Endodermal cell (in vitro differentiated cells): ENCODE data around the gene NRAP. TPM values are rescaled to one million over a fixed set of nuclear protein-coding genes. Genes with fewer than 3 reads are reported as not detected.

ENCODE experiments used
- DNase-seq: peaks from one replicate; pipeline ENCODE4 v3.0.0-alpha.2; 2017
- H3K27ac ChIP-seq: 2 replicates; pipeline ENCODE4 v1.5.1; 2013; ENCODE audit warnings: mild to moderate bottlenecking, low read depth, low read length, moderate library complexity
- H3K27me3 ChIP-seq: 2 replicates; pipeline ENCODE4 v1.6.1; 2013; ENCODE audit warnings: mild to moderate bottlenecking, low read length, moderate library complexity; ENCODE audit not compliant: insufficient read depth, control insufficient read depth, poor library complexity, severe bottlenecking
- H3K36me3 ChIP-seq: 2 replicates; pipeline ENCODE4 v1.7.0; 2013; ENCODE audit warnings: mild to moderate bottlenecking, low read length, moderate library complexity; ENCODE audit not compliant: control insufficient read depth, insufficient read depth
- H3K4me1 ChIP-seq: one replicate; pipeline ENCODE4 v1.7.0; 2013; ENCODE audit warnings: low read length; ENCODE audit not compliant: control insufficient read depth, insufficient read depth
- H3K4me3 ChIP-seq: 2 replicates; pipeline ENCODE4 v1.5.1; 2013; ENCODE audit warnings: mild to moderate bottlenecking, low read length, moderate library complexity
- H3K9ac ChIP-seq: 2 replicates; pipeline ENCODE4 v1.6.1; 2013; ENCODE audit warnings: mild to moderate bottlenecking, low read length, moderate library complexity; ENCODE audit not compliant: poor library complexity, severe bottlenecking; ENCODE audit errors: extremely low read depth
- H3K9me3 ChIP-seq: 2 replicates; pipeline ENCODE4 v1.6.1; 2013; ENCODE audit warnings: mild to moderate bottlenecking, low read length, moderate library complexity; ENCODE audit not compliant: control insufficient read depth
- H3K27ac Mint-ChIP-seq: 2 replicates; pipeline ENCODE4 v1.8.0; 2020; ENCODE audit warnings: mixed read lengths
- H3K27me3 Mint-ChIP-seq: 2 replicates; pipeline ENCODE4 v1.8.0; 2021; ENCODE audit warnings: mild to moderate bottlenecking, mixed read lengths; ENCODE audit not compliant: insufficient read depth
- H3K36me3 Mint-ChIP-seq: 2 replicates; pipeline ENCODE4 v1.8.0; 2020; ENCODE audit warnings: low read depth, mixed read lengths
- H3K4me1 Mint-ChIP-seq: 2 replicates; pipeline ENCODE4 v1.8.0; 2020; ENCODE audit warnings: mixed read lengths
- H3K4me3 Mint-ChIP-seq: 2 replicates; pipeline ENCODE4 v1.8.0; 2020; ENCODE audit warnings: mild to moderate bottlenecking, moderate library complexity, mixed read lengths
- H3K9me3 Mint-ChIP-seq: 2 replicates; pipeline ENCODE4 v1.8.0; 2020; ENCODE audit warnings: mild to moderate bottlenecking, mixed read lengths
- WGBS, 2 experiments: methylation state at CpG; one replicate each; pipeline versions ENCODE4 v1.1.5 to v1.1.7; 2013; ENCODE audit warnings: missing lambda C conversion rate in 2 of 2, mixed read lengths in 1 of 2; ENCODE audit not compliant: insufficient coverage in 1 of 2, insufficient read length in 1 of 2; 5-methylcytosine and 5-hydroxymethylcytosine counted together
- total RNA-seq, 2 donors: library from RNA; stranded (reverse); fragmentation: NEBNext Ultra II Directional in 1 of 2; extraction: Animal tissue kit (Norgen Biotek cat#: 25700) in 1 of 2; gene quantifications; 2 replicates in 1 of 2; 3 replicates in 1 of 2; pipeline ENCODE4 v1.2.1, GENCODE V29; 2021
- TF ChIP-seq, protein P1 (sequence below): fragments of 200-600 bp; sonication (generic); conservative IDR thresholded peaks from 2 replicates; pipeline ENCODE4 v1.5.0; 2021; ENCODE audit warnings: antibody characterized with exemption, mild to moderate bottlenecking

Gene NRAP
- total RNA-seq, 2 donors from 2014 or later, result 0.09 to 0.11 TPM

DNA sequence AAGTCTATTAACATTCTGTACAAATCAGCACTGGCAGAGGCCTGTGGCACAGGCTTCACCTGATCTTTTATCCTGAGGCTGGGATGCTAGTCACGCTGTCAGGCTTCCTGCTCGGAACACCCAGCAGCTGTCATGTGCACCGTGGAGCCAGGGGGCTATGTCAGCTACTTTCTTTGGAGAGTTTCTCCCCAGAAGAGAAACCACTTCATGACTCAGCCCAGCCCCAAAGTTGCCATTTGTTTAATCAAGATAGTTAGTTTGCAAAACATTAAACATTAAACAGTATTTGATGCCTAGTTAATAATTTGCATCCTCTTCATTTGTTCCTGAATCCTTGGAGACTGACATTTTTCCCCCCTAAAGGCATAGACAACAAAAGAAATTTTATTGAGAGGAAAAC is 111.1 kb downstream of the NRAP start, which contains the start of gene HABP2:
Gene HABP2 (plus strand): TSS at position 353 of the 400 bp plus-strand sequence. CDS start 69 bp downstream, outside the sequence.
- Histone ChIP-seq H3K4me1 (peaks cover 27% of the 10 kb centered on the region), H3K9me3 (no peaks in the 10 kb centered on the region), H3K27me3 (no peaks in the 10 kb centered on the region), H3K36me3 (no peaks in the 10 kb centered on the region), H3K4me3 (no peak within 1 kb of the TSS), H3K27ac (no peak within 1 kb of the TSS), H3K9ac (no peak within 1 kb of the TSS)
- H3K4me1 Mint-ChIP-seq, result peaks cover 65% of the 10 kb centered on the region
- TF ChIP-seq, protein P1, sequence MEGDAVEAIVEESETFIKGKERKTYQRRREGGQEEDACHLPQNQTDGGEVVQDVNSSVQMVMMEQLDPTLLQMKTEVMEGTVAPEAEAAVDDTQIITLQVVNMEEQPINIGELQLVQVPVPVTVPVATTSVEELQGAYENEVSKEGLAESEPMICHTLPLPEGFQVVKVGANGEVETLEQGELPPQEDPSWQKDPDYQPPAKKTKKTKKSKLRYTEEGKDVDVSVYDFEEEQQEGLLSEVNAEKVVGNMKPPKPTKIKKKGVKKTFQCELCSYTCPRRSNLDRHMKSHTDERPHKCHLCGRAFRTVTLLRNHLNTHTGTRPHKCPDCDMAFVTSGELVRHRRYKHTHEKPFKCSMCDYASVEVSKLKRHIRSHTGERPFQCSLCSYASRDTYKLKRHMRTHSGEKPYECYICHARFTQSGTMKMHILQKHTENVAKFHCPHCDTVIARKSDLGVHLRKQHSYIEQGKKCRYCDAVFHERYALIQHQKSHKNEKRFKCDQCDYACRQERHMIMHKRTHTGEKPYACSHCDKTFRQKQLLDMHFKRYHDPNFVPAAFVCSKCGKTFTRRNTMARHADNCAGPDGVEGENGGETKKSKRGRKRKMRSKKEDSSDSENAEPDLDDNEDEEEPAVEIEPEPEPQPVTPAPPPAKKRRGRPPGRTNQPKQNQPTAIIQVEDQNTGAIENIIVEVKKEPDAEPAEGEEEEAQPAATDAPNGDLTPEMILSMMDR, result no peak
- peaks cover 46% of the 10 kb centered on the region for H3K27me3 Mint-ChIP-seq
- peak within 1 kb of the TSS; percentile 56 for H3K27ac Mint-ChIP-seq
- no peak within 1 kb of the TSS for H3K4me3 Mint-ChIP-seq
- no peak for DNase-seq
- no peaks in the 10 kb centered on the region for H3K36me3 Mint-ChIP-seq
- no peaks in the 10 kb centered on the region for H3K9me3 Mint-ChIP-seq
- 80 to 81% methylated on average over 3 of the region's 3 CpGs for WGBS, 2 experiments

DNA sequence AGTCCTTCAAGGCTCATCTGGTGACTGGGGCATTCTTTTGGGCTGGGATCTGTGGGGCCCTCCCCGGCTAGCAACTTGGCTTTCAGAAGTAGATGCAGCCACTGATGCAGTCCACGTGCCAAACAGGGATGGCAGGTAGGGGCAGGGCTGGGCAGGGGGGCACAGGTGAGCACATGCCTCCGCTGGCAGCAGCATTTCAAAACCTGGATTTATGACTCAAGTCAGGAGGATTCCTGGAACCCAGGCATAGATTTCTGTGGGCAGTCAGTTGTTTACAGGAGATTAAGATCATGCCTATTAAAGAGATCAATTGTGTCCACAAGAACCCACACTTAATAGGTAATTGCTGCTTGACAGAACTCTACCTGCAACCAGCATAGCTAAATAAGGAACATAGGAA is 111.8 kb downstream of the NRAP start:
- DNase-seq, result no peak
- WGBS, 2 experiments, result 92 to 96% methylated on average over 3 of the region's 3 CpGs
- no peaks in the 10 kb centered on the region for H3K9me3 Mint-ChIP-seq
- Histone ChIP-seq H3K27ac (no peak overlapping the region), H3K36me3 (no peaks in the 10 kb centered on the region), H3K27me3 (no peaks in the 10 kb centered on the region), H3K4me3 (no peak overlapping the region), H3K4me1 (peaks cover 23% of the 10 kb centered on the region), H3K9ac (no peak overlapping the region), H3K9me3 (no peaks in the 10 kb centered on the region)
- H3K27me3 Mint-ChIP-seq, result peaks cover 40% of the 10 kb centered on the region
- peaks cover 58% of the 10 kb centered on the region for H3K4me1 Mint-ChIP-seq
- no peaks in the 10 kb centered on the region for H3K36me3 Mint-ChIP-seq
- H3K27ac Mint-ChIP-seq, result no peak overlapping the region
- no peak overlapping the region for H3K4me3 Mint-ChIP-seq
- TF ChIP-seq, protein P1, result no peak

DNA sequence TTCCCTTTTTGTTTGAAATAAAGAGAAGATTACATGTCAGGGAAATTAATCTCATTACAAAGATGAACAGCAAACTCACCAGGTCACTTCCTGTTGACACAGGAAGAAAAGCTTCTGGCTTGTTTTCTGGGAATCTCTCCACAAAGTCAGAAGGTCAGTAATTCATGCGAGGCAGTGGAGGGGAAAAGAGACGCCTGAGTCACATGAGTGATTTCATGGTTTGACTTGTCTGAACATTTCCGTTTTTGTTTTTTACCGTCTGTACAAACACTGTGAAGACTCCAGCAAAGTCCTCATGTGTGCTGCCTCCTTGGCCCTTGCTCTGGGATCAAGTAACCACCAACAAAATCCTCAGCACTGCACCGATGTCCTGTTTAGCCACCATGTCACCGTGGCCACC is 113.5 kb downstream of the NRAP start:
- H3K36me3 Mint-ChIP-seq, result no peaks in the 10 kb centered on the region

More for the DNA sequence above, 113.5 kb downstream of the NRAP start:
- Mint-ChIP-seq H3K27me3 (peaks cover 26% of the 10 kb centered on the region), H3K27ac (peak overlapping the region; percentile 75), H3K9me3 (no peaks in the 10 kb centered on the region), H3K4me3 (no peak overlapping the region), H3K4me1 (peaks cover 47% of the 10 kb centered on the region)
- H3K4me3 ChIP-seq, result no peak overlapping the region
- DNase-seq, result no peak
- TF ChIP-seq, protein P1, result no peak
- H3K4me1 ChIP-seq, result peaks cover 14% of the 10 kb centered on the region
- no peaks in the 10 kb centered on the region for H3K27me3 ChIP-seq
- H3K9me3 ChIP-seq, result no peaks in the 10 kb centered on the region
- no peak overlapping the region for H3K27ac ChIP-seq
- no peak overlapping the region for H3K9ac ChIP-seq
- 81 to 84% methylated on average over 5 to 6 of the region's 6 CpGs for WGBS, 2 experiments
- no peaks in the 10 kb centered on the region for H3K36me3 ChIP-seq
